ENCODE data around the gene KCTD2.

KCTD2 gene

GRCh38 chr17:75109046-75109406, 62.0 kb downstream of the KCTD2 start:
- TF ChIP-seq GATA3 (IDR thresholded peaks at IDR 0.05; ENCODE audit: low read depth, low read length) (no peak), GATA2 (IDR thresholded peaks at IDR 0.05; ENCODE audit: low read depth, low read length) (no peak)

GRCh38 chr17:75109407-75110233, 62.6 kb downstream of the KCTD2 start, which contains the start of gene ARMC7:
Gene ARMC7 (plus strand): TSS chr17:75109969. CDS start chr17:75110289, 320 bp downstream.
- TF ChIP-seq GATA2 (IDR thresholded peaks at IDR 0.05; ENCODE audit: low read depth, low read length) (no peak), GATA3 (IDR thresholded peaks at IDR 0.05; ENCODE audit: low read depth, low read length) (no peak)

- no peak for TF ChIP-seq GATA2 (IDR thresholded peaks at IDR 0.05; ENCODE audit: low read depth, low read length)
- no peak for TF ChIP-seq GATA3 (IDR thresholded peaks at IDR 0.05; ENCODE audit: low read depth, low read length)
These were observed 63.4 kb downstream of the KCTD2 start for GRCh38 chr17:75110234-75110937.

GRCh38 chr17:75111777-75112335, 64.8 kb downstream of the KCTD2 start:
- TF ChIP-seq GATA2 (IDR thresholded peaks at IDR 0.05; ENCODE audit: low read depth, low read length) (no peak), GATA3 (IDR thresholded peaks at IDR 0.05; ENCODE audit: low read depth, low read length) (no peak)

- no peak for TF ChIP-seq GATA3 (IDR thresholded peaks at IDR 0.05; ENCODE audit: low read depth, low read length)
- TF ChIP-seq GATA2 (IDR thresholded peaks at IDR 0.05; ENCODE audit: low read depth, low read length), result no peak
These were observed 67.0 kb downstream of the KCTD2 start for GRCh38 chr17:75113798-75114551.

GRCh38 chr17:75114552-75115314, 67.7 kb downstream of the KCTD2 start:
- TF ChIP-seq GATA3 (IDR thresholded peaks at IDR 0.05; ENCODE audit: low read depth, low read length), result no peak
- no peak for TF ChIP-seq GATA2 (IDR thresholded peaks at IDR 0.05; ENCODE audit: low read depth, low read length)

All from SH-SY5Y (cell line).